ENCODE results near the gene GMPPA.

The GMPPA gene

GRCh38 chr2:219482674-219483405 lies 15.9 kb upstream of the GMPPA start:
- no peak for DNase-seq (ENCODE audit: low read depth)
- TF ChIP-seq, protein P1, sequence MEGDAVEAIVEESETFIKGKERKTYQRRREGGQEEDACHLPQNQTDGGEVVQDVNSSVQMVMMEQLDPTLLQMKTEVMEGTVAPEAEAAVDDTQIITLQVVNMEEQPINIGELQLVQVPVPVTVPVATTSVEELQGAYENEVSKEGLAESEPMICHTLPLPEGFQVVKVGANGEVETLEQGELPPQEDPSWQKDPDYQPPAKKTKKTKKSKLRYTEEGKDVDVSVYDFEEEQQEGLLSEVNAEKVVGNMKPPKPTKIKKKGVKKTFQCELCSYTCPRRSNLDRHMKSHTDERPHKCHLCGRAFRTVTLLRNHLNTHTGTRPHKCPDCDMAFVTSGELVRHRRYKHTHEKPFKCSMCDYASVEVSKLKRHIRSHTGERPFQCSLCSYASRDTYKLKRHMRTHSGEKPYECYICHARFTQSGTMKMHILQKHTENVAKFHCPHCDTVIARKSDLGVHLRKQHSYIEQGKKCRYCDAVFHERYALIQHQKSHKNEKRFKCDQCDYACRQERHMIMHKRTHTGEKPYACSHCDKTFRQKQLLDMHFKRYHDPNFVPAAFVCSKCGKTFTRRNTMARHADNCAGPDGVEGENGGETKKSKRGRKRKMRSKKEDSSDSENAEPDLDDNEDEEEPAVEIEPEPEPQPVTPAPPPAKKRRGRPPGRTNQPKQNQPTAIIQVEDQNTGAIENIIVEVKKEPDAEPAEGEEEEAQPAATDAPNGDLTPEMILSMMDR (conservative IDR thresholded peaks at IDR 0.05; ENCODE audit: low read length), result no peak
- H3K4me3 ChIP-seq (ENCODE audit: low read length), result no peak overlapping the region

GRCh38 chr2:219483451-219484342 lies 15.0 kb upstream of the GMPPA start:
- no peak overlapping the region for H3K4me3 ChIP-seq (ENCODE audit: low read length)
- no peak for DNase-seq (ENCODE audit: low read depth)
- TF ChIP-seq, protein P1 (conservative IDR thresholded peaks at IDR 0.05; ENCODE audit: low read length), result no peak

- no peak overlapping the region for H3K4me3 ChIP-seq (ENCODE audit: low read length)
- TF ChIP-seq, protein P1 (conservative IDR thresholded peaks at IDR 0.05; ENCODE audit: low read length), result no peak
- no peak for DNase-seq (ENCODE audit: low read depth)
Measured at GRCh38 chr2:219484343-219485200, 14.1 kb upstream of the GMPPA start.

GRCh38 chr2:219485201-219485580 lies 13.5 kb upstream of the GMPPA start:
- TF ChIP-seq, protein P1 (conservative IDR thresholded peaks at IDR 0.05; ENCODE audit: low read length), result no peak
- DNase-seq (ENCODE audit: low read depth), result no peak
- H3K4me3 ChIP-seq (ENCODE audit: low read length), result no peak overlapping the region

GRCh38 chr2:219486380-219486959 lies 12.2 kb upstream of the GMPPA start:
- DNase-seq (ENCODE audit: low read depth), result no peak
- TF ChIP-seq, protein P1 (conservative IDR thresholded peaks at IDR 0.05; ENCODE audit: low read length), result no peak
- no peak overlapping the region for H3K4me3 ChIP-seq (ENCODE audit: low read length)

- DNase-seq (ENCODE audit: low read depth), result no peak
- TF ChIP-seq, protein P1 (conservative IDR thresholded peaks at IDR 0.05; ENCODE audit: low read length), result no peak
- no peak overlapping the region for H3K4me3 ChIP-seq (ENCODE audit: low read length)
Measured at GRCh38 chr2:219488149-219488843, 10.4 kb upstream of the GMPPA start.
